HL-60 (cell line): Measurements from ENCODE around the gene PKIB.

Experiments used
- DNase-seq, 2 experiments: peaks; one replicate each; pipeline ENCODE4 v3.0.0-alpha.2; 2010 to 2020; ENCODE audit warnings: low read depth in 1 of 2, low spot score in 1 of 2
- H3K27ac ChIP-seq: fragments of 250-450 bp; sonication (Bioruptor Pico); replicated peaks from 2 replicates; pipeline ENCODE4 v1.5.1; 2020; ENCODE audit warnings: mild to moderate bottlenecking, moderate library complexity
- H3K27me3 ChIP-seq: fragments of 250-450 bp; sonication (Bioruptor Pico); 2 replicates; pipeline ENCODE4 v1.5.1; 2021; ENCODE audit warnings: mild to moderate bottlenecking, moderate library complexity; ENCODE audit not compliant: insufficient read depth, poor library complexity, severe bottlenecking
- H3K4me3 ChIP-seq: replicated peaks from 2 replicates; pipeline ENCODE4 v1.5.1; 2011; ENCODE audit warnings: mild to moderate bottlenecking, control low read depth, low read length; ENCODE audit not compliant: insufficient read depth
- CTCF ChIP-seq: IDR thresholded peaks from one replicate; pipeline ENCODE4 v1.5.1; 2011; ENCODE audit warnings: low read length, control low read depth, inconsistent platforms; ENCODE audit not compliant: insufficient read depth
- GABPA ChIP-seq: IDR thresholded peaks from 2 replicates; pipeline ENCODE4 v1.6.1; 2012; ENCODE audit warnings: low read depth
- POLR2AphosphoS5 ChIP-seq: IDR thresholded peaks from 2 replicates; pipeline ENCODE4 v1.6.1; 2012; ENCODE audit warnings: low read depth
- REST ChIP-seq: IDR thresholded peaks from 2 replicates; pipeline ENCODE4 v1.6.1; 2012; ENCODE audit warnings: low read depth; ENCODE audit not compliant: insufficient replicate concordance
- SPI1 ChIP-seq: IDR thresholded peaks from 2 replicates; pipeline ENCODE4 v1.6.1; 2012; ENCODE audit warnings: low read depth, mild to moderate bottlenecking, borderline replicate concordance

PKIB gene

GRCh38 chr6:122673343-122673961 is 63.2 kb downstream of the PKIB start:
- peak; percentile 70; the same call in 1 of the 2 replicates for TF ChIP-seq SPI1
- TF ChIP-seq POLR2AphosphoS5 = no peak
- Histone ChIP-seq H3K27me3 (no peaks in the 10 kb centered on the region), H3K4me3 (no peak overlapping the region), H3K27ac (no peak overlapping the region)
- DNase-seq = no peak

GRCh38 chr6:122676146-122676545 is 65.9 kb downstream of the PKIB start:
- TF ChIP-seq GABPA (no peak), SPI1 (no peak), CTCF (no peak), REST (no peak), POLR2AphosphoS5 (no peak)
- Histone ChIP-seq H3K4me3 (no peak overlapping the region), H3K27ac (no peak overlapping the region), H3K27me3 (no peaks in the 10 kb centered on the region)
- DNase-seq = no peak

- H3K4me3 ChIP-seq = no peak overlapping the region
- no peak for TF ChIP-seq SPI1
- no peak for TF ChIP-seq REST
- no peak for TF ChIP-seq GABPA
- no peak for TF ChIP-seq CTCF
- no peak for TF ChIP-seq POLR2AphosphoS5
- DNase-seq = no peak
Observed at GRCh38 chr6:122676688-122677087, 66.5 kb downstream of the PKIB start.

GRCh38 chr6:122677406-122677805 is 67.2 kb downstream of the PKIB start:
- Histone ChIP-seq H3K4me3 (no peak overlapping the region), H3K27me3 (no peaks in the 10 kb centered on the region), H3K27ac (no peak overlapping the region)
- no peak for TF ChIP-seq REST
- TF ChIP-seq GABPA = no peak
- TF ChIP-seq SPI1 = no peak
- no peak for TF ChIP-seq POLR2AphosphoS5
- no peak for TF ChIP-seq CTCF
- DNase-seq = no peak

More at GRCh38 chr6:122676688-122677087, 66.5 kb downstream of the PKIB start:
- no peaks in the 10 kb centered on the region for H3K27me3 ChIP-seq
- H3K27ac ChIP-seq = no peak overlapping the region
